C4-2B (cell line): Measurements from ENCODE around the gene P2RY8.

Experiments
- ZFX ChIP-seq: fragments of 450-650 bp; IDR thresholded peaks from 2 replicates; pipeline ENCODE4 v1.6.1; 2017
- TF ChIP-seq, protein P1 (sequence below): fragments of 450-650 bp; conservative IDR thresholded peaks from 2 replicates; pipeline ENCODE4 v1.5.1; 2017; ENCODE audit warnings: mild to moderate bottlenecking

DNA sequence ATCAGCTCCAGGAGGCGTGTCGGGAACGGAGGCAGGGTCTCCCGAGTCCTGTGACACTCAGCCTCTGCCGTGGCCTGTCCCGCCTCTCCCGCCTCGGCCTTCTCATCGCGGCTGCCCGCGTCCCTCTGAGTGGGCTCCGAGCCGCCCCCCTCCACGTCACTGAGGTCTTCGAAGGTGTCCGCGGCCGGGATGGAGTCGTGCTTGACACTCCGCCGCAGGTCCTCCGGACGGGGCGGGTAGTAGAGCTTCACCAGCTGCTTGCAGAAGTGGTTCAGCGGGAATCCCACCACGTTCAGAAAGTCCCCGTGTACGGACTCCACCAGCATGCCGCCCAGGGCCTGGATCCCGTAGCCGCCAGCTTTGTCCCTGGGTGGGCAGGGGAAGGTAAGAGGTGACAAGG lies 109.2 kb downstream of the P2RY8 start:
- TF ChIP-seq, protein P1, sequence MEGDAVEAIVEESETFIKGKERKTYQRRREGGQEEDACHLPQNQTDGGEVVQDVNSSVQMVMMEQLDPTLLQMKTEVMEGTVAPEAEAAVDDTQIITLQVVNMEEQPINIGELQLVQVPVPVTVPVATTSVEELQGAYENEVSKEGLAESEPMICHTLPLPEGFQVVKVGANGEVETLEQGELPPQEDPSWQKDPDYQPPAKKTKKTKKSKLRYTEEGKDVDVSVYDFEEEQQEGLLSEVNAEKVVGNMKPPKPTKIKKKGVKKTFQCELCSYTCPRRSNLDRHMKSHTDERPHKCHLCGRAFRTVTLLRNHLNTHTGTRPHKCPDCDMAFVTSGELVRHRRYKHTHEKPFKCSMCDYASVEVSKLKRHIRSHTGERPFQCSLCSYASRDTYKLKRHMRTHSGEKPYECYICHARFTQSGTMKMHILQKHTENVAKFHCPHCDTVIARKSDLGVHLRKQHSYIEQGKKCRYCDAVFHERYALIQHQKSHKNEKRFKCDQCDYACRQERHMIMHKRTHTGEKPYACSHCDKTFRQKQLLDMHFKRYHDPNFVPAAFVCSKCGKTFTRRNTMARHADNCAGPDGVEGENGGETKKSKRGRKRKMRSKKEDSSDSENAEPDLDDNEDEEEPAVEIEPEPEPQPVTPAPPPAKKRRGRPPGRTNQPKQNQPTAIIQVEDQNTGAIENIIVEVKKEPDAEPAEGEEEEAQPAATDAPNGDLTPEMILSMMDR = no peak
- TF ChIP-seq ZFX = no peak
